Ovary (tissue), 9 donors: ENCODE measurements around the gene ADAMTS17. TPM values are rescaled to one million over a fixed set of nuclear protein-coding genes. Genes with fewer than 3 reads are reported as not detected.

Experiments
- DNase-seq, 5 donors: peaks; one replicate each; pipeline ENCODE4 v3.0.0-alpha.2; 2019 to 2020
- H3K27ac ChIP-seq, 2 donors: fragments of 200-600 bp; one replicate each; pipeline versions ENCODE4 v1.5.1 to v1.8.0; 2019 to 2022
- H3K27me3 ChIP-seq: fragments of 200-600 bp; one replicate; pipeline ENCODE4 v1.8.0; 2022
- H3K36me3 ChIP-seq: fragments of 200-600 bp; sonication (generic); one replicate; pipeline ENCODE4 v1.5.1; 2019
- H3K4me1 ChIP-seq: one replicate; pipeline ENCODE4 v1.8.1; 2013; ENCODE audit warnings: mild to moderate bottlenecking, moderate library complexity; ENCODE audit not compliant: insufficient read depth
- H3K4me3 ChIP-seq: fragments of 200-600 bp; sonication (generic); one replicate; pipeline ENCODE4 v1.5.1; 2017
- H3K9me3 ChIP-seq, 2 donors: fragments of 200-600 bp in 1 of 2; sonication (generic) in 1 of 2; one replicate each; pipeline versions ENCODE4 v1.5.1 to v1.8.1; 2013 to 2019; ENCODE audit warnings: mild to moderate bottlenecking in 1 of 2, moderate library complexity in 1 of 2
- EP300 ChIP-seq: sonication (generic); formaldehyde crosslinking; IDR thresholded peaks from one replicate; pipeline ENCODE4 v1.6.1; 2017; ENCODE audit warnings: antibody characterized with exemption
- POLR2A ChIP-seq: fragments of 450-650 bp; IDR thresholded peaks from one replicate; pipeline ENCODE4 v1.6.1; 2017; ENCODE audit warnings: antibody characterized with exemption, mild to moderate bottlenecking, moderate library complexity
- WGBS, 3 donors: extraction: QIAGEN DNeasy Blood & Tissue Kit in 1 of 3; methylation state at CpG; one replicate each; pipeline versions ENCODE4 v1.1.5 to v1.1.7; 2013 to 2017; 5-methylcytosine and 5-hydroxymethylcytosine counted together
- intact Hi-C, 4 donors: fragments of 100-400 bp; cut with DNase I; formaldehyde crosslinking; loops; one replicate each; pipeline versions ENCODE4 v1.11.0 to v1.15.1; 2022 to 2023
- polyA plus RNA-seq, 2 donors: library from polyadenylated mRNA; stranded (reverse); fragments of 200-250 nt in 1 of 2; fragments of 350-450 nt in 1 of 2; fragmentation: Illumina TruSeq in 1 of 2; extraction: RNeasy Lipid Tissue Mini Kit (QIAGEN cat#74804) in 1 of 2; gene quantifications; one replicate each; pipeline ENCODE4 v1.2.3, GENCODE V29; 2013 to 2014
- total RNA-seq, 7 donors: library from RNA; depleted of rRNA in 2 of 7; stranded (reverse); fragments of >200 nt in 2 of 7; fragmentation: NEBNext Ultra II Directional in 3 of 7; extraction: Animal tissue kit (Norgen Biotek cat#: 25700) in 3 of 7; gene quantifications; one replicate each; pipeline versions ENCODE4 v1.1.0 to v1.2.4, GENCODE V29; 2016 to 2023
- TF ChIP-seq, protein P1 (sequence below), 3 donors: fragments of 450-650 bp in 2 of 3; fragments of 200-600 bp in 1 of 3; IDR thresholded peaks; one replicate each; pipeline versions ENCODE4 v1.5.1 to v1.8.0; 2016 to 2022; ENCODE audit warnings: antibody characterized with exemption in 3 of 3, mild to moderate bottlenecking in 1 of 3
- donor health status: DM: no; HTN: no; CAD: no; lungs with moderate emphysema.
- donor health status: DM: no; HTN: no; CAD: no.
- donor health status: Bipolar disorder and iron deficiency.
- donor health status: DM: yes; HTN: yes; CAD: no.
- donor health status: DM: no; HTN: no; CAD: no.
- donor health status: DM: yes; HTN: yes; CAD: no.

Gene ADAMTS17
- total and polyA plus RNA-seq, 9 donors: 1.3 to 11.3 (median 5.9) TPM

DNA sequence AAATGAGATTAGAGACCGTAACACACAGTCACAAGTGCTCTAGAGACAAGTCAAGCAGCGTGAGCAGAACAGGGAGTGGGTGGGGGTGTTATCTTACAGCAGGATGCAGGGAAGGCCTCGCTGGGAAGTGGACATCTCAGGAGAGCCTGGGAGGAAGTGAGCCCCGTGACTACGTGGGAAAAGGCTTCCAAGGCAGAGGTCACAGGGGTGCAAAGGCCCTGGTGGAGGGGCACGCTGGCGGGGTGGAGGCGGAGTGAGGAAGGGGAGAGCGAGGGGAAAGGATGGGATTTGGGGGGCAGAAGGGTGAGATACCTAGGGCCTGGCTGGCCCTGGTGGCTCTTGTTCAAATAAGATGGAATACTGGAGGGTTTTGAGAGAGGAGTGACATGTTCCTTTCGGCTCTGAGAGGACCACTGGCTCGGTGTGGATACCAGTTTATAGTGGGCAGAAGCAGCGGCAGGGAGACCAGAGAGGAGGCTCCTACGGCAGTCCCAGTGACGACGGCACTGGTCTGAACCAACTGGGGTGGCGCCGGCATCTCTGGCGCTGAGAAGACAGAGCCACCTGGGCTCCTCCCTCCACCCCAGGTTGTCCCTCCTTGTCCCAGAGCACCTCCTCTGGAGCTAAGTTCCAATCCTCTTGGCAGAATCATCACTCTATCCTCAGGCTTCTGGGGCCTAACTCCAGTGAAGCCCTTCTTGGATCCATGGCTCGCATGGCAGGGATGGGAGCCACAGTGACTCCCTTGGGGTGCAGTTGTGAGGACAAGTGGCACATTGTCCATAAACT is 342.3 kb downstream of the ADAMTS17 start:
- Histone ChIP-seq H3K27me3 (no peaks in the 10 kb centered on the region), H3K4me3 (no peak overlapping the region), H3K27ac (no peak overlapping the region), H3K9me3 (no peaks in the 10 kb centered on the region), H3K4me1 (no peaks in the 10 kb centered on the region), H3K36me3 (no peaks in the 10 kb centered on the region)
- intact Hi-C loops: no loop called here
- 92 to 94% (median 94%) methylated on average over 19 of the region's 19 CpGs for WGBS, 3 donors
- TF ChIP-seq, protein P1, sequence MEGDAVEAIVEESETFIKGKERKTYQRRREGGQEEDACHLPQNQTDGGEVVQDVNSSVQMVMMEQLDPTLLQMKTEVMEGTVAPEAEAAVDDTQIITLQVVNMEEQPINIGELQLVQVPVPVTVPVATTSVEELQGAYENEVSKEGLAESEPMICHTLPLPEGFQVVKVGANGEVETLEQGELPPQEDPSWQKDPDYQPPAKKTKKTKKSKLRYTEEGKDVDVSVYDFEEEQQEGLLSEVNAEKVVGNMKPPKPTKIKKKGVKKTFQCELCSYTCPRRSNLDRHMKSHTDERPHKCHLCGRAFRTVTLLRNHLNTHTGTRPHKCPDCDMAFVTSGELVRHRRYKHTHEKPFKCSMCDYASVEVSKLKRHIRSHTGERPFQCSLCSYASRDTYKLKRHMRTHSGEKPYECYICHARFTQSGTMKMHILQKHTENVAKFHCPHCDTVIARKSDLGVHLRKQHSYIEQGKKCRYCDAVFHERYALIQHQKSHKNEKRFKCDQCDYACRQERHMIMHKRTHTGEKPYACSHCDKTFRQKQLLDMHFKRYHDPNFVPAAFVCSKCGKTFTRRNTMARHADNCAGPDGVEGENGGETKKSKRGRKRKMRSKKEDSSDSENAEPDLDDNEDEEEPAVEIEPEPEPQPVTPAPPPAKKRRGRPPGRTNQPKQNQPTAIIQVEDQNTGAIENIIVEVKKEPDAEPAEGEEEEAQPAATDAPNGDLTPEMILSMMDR (IDR thresholded peaks at IDR 0.05): no peak
- no peak for DNase-seq

DNA sequence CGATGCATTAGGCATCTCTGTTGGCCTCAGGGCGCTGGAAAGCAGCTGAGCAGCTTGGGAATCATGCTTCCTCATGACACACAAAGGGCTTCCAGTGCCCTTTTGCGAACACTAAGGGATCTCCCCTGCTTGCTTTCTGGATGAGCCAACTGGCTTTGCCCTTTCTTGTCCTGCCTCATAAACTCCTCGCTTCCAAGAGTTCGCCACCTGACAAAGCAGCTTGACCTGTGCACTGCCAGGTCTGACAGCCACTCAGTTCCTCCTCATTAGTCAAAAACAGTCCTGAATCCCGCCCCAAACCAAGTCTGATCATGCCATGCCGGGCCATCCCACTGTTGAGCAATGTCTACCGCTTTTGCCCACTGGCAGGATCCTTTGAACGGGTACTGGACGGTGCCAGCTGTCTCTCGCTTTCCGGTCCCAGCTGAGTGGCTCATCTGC is 343.1 kb downstream of the ADAMTS17 start:
- 97 to 98% (median 97%) methylated on average over 12 of the region's 12 CpGs for WGBS, 3 donors
- no peak overlapping the region for H3K27ac ChIP-seq
- DNase-seq: no peak
- no peak overlapping the region for H3K4me3 ChIP-seq
- intact Hi-C loops: no loop called here
- H3K9me3 ChIP-seq: no peaks in the 10 kb centered on the region
- TF ChIP-seq POLR2A (no peak), EP300 (no peak)
- TF ChIP-seq, protein P1 (IDR thresholded peaks at IDR 0.05): no peak
- H3K27me3 ChIP-seq: no peaks in the 10 kb centered on the region
- H3K36me3 ChIP-seq: no peaks in the 10 kb centered on the region
- H3K4me1 ChIP-seq: no peaks in the 10 kb centered on the region

DNA sequence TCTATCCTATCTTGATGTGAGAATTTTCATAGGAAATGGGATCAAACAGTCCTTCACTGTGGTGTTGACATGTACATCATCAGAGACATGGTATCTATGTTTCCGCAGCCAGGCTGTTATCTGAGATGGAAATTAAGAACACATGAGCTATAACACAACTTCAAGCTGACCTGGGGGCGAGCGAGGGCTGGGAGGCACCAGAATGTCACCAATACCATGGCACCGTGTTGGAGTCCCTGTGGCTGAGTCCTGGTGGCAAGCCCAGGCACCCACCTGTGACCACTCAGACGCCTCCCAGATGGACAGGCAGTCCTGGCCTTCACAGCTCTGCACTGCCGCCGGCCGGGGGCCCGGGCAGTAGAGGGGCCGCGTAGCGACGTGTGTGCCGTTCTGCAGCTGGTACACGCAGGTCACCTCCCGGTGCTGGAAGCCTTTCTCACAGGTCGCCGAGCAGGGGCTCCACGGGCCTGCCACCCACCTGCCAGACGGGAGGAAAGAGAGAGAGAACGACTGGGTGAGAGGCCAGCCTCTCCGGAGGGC is 344.6 kb downstream of the ADAMTS17 start:
- H3K27me3 ChIP-seq: no peaks in the 10 kb centered on the region
- TF ChIP-seq POLR2A (no peak), EP300 (no peak)
- TF ChIP-seq, protein P1 (IDR thresholded peaks at IDR 0.05): no peak
- WGBS, 3 donors: 90 to 96% (median 94%) methylated on average over 22 of the region's 22 CpGs
- H3K4me1 ChIP-seq: no peaks in the 10 kb centered on the region
- no peaks in the 10 kb centered on the region for H3K9me3 ChIP-seq
- no peaks in the 10 kb centered on the region for H3K36me3 ChIP-seq
- H3K27ac ChIP-seq: no peak overlapping the region
- intact Hi-C loops: no loop called here
- DNase-seq: no peak
- H3K4me3 ChIP-seq: no peak overlapping the region

DNA sequence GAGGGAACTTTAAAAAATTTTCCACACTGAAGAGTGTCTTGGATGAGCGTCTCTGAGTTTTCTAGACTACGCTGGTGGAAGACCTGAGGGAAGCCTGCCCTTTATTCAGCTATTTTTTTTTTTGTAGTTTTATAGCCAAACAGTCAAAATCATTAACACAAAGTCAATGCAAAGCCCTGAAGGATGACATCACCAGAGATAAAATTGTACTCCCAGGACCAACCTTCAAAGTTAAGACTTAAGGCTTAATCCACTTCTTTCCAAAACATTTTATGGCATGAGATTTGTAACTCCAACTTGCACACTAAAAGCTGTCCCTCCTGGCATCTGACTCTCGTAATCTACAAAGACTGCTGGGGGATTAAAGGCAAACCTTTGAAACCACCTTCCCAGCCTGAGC is 345.1 kb downstream of the ADAMTS17 start:
- intact Hi-C loops: no loop called here
- Histone ChIP-seq H3K27me3 (no peaks in the 10 kb centered on the region), H3K36me3 (no peaks in the 10 kb centered on the region), H3K27ac (no peak overlapping the region), H3K4me3 (no peak overlapping the region), H3K9me3 (no peaks in the 10 kb centered on the region), H3K4me1 (no peaks in the 10 kb centered on the region)
- TF ChIP-seq POLR2A (no peak), EP300 (no peak)
- TF ChIP-seq, protein P1 (IDR thresholded peaks at IDR 0.05): no peak
- WGBS, 3 donors: 89 to 98% (median 94%) methylated on average over 3 of the region's 3 CpGs
- DNase-seq: no peak
